ENCODE results near the gene BICD1.

BICD1 gene

DNA sequence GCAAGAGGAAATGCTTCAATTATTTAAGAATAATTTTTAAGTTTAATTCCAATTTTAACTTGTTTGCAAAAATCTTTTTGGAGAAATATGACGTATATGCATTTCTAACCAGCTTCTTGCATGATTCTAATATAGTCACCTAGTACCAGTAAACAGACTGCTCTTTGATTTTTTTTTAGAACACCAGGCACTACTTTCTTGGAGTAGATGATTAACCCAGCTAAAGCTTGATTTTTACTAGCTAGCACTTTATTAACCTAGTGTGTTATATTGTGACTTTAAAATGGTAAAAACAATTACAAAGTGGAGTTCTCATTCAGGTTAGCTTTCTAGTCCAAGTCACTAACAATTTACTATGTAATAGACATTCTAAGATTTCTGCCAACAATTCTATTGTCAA is 260.1 kb downstream of the BICD1 start:
- DNase-seq (ENCODE audit: insufficient read length, low spot score) (no peak), FAIRE-seq (no peak)
- no peak for TF ChIP-seq CTCF (IDR thresholded peaks at IDR 0.05; ENCODE audit: insufficient read depth, missing control alignments)

DNA sequence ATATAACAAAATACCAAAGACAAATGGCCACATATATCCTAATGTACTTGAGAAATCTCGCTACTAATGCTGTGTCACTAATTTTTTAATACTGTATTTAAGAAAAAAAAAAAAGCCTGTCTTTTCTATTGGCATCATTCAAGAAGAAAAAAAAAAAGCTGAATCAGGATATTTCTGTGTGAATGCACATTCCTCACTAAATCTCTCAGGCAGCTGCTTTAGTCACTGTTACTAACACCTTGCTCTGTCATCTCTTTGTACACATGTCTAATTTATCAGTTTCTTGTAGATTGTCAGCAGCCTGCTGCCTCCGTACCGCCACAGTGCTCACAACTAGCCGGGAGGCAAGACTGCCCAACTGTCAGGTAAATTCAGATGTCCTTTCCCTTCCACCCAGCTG is 260.7 kb downstream of the BICD1 start:
- TF ChIP-seq CTCF (IDR thresholded peaks at IDR 0.05; ENCODE audit: insufficient read depth, missing control alignments), result no peak
- FAIRE-seq (no peak), DNase-seq (ENCODE audit: insufficient read length, low spot score) (no peak)

GRCh38 chr12:32369202-32369601 is 262.6 kb downstream of the BICD1 start:
- DNase-seq (ENCODE audit: insufficient read length, low spot score) (no peak), FAIRE-seq (no peak)
- no peak for TF ChIP-seq CTCF (IDR thresholded peaks at IDR 0.05; ENCODE audit: insufficient read depth, missing control alignments)

DNA sequence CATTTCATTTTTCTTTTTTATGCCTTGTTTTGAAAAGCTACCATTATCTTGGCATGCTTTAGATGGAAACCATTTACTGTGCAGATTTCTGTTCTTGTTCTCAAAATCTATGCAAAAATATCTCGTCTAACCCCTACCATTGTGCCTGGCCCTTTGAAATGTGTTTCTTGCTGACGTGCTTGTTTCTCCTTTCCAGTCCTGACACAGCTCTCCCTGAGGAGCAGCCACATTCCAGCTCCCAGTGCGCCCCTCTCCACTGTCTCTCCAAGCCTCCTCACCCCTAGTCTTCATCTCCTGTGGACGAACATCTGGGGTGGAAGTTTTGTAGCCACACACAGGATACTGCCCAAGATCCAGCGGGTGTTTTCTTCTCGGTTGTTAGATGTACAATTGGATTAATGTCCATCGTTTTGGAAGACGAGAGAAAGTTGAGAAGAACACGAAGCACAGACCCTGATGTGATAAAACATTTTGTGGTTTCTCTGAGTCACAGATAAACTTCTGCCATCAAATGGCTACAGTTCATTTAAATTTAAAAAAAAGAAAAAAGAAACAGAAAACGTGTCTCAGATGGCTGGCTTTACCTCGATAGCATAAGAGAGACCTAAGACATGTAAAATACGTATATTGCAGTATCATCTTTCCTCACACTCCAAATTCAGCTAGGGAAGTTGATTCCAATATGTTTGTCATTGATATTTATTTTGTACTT is 270.9 kb downstream of the BICD1 start:
- no peak for FAIRE-seq
- TF ChIP-seq CTCF (IDR thresholded peaks at IDR 0.05; ENCODE audit: insufficient read depth, missing control alignments), result no peak
- no peak for DNase-seq (ENCODE audit: insufficient read length, low spot score)

GRCh38 chr12:32379213-32379612 is 272.6 kb downstream of the BICD1 start:
- no peak for TF ChIP-seq CTCF (IDR thresholded peaks at IDR 0.05; ENCODE audit: insufficient read depth, missing control alignments)
- DNase-seq (ENCODE audit: insufficient read length, low spot score), result no peak
- FAIRE-seq, result no peak

DNA sequence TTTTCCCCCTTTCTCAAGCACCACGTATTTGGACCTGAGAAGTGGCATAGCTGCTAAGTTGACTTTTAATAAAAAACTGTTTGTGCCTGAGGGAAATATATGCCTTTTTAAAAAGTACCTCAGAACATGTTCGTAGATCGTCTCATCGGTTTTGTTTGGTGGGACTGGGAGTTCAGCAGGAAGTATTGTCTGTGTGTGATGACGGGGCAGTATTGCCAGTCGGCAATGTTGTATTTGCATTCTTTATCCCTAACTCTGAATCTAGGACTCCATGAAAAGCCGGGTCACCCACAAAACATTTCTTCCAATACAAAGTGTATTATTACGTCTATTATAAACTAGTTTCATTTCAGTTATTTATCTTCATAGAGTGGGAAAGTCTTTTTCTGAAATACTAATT is 273.0 kb downstream of the BICD1 start:
- FAIRE-seq (no peak), DNase-seq (ENCODE audit: insufficient read length, low spot score) (no peak)
- no peak for TF ChIP-seq CTCF (IDR thresholded peaks at IDR 0.05; ENCODE audit: insufficient read depth, missing control alignments)

DNA sequence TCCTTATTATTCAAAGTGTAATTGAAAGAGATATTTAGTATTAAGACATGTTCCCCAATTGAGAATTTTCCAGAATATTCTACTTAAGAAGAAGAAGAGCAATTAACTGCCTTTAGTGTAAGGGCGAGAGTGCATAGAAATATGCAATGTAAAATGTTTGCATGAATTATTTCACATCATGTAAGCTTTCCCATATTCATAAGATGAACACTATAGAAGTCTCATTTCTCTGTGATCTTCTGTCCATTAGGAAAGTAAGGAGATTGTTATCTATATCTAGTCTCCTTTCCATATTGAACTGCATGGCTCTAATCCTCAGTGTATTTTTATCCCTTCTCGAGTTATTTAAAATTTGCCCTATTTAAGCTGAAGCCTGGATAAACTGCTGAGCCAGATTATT is 275.6 kb downstream of the BICD1 start:
- FAIRE-seq (no peak), DNase-seq (ENCODE audit: insufficient read length, low spot score) (no peak)
- TF ChIP-seq CTCF (IDR thresholded peaks at IDR 0.05; ENCODE audit: insufficient read depth, missing control alignments), result no peak

All from D721Med (cell line).